ENCODE measurements around the gene CCNA1.

- no peak for TF ChIP-seq POLR2A (IDR thresholded peaks at IDR 0.05)
- no peak for TF ChIP-seq CTCF (IDR thresholded peaks at IDR 0.05)
Observed at GRCh38 chr13:36454121-36454520, 21.8 kb downstream of the CCNA1 start.
